NCI-H146 (cell line): ENCODE measurements around the gene ZNF544.
A peak's percentile ranks its signal among the peaks of the same experiment; 100 is the strongest.

Experiments used
- DNase-seq: peaks from one replicate; lab custom pipeline; 2025; lab: John Stamatoyannopoulos, UW

ZNF544 gene

GRCh38 chr19:58305065-58305931 lies 76.6 kb downstream of the ZNF544 start, which contains the start of gene ERVK3-1:
TSS of gene ERVK3-1 (plus strand) at chr19:58305377. CDS start at chr19:58312169, 6,792 bp downstream.
- peak; percentile 98 for DNase-seq

- no peak for DNase-seq
Measured at GRCh38 chr19:58305932-58306323, 77.2 kb downstream of the ZNF544 start.

GRCh38 chr19:58307736-58308135 lies 79.0 kb downstream of the ZNF544 start:
- DNase-seq, result no peak

GRCh38 chr19:58310685-58311084 lies 82.0 kb downstream of the ZNF544 start:
- peak; percentile 3 for DNase-seq

GRCh38 chr19:58311345-58311865 lies 82.7 kb downstream of the ZNF544 start:
- no peak for DNase-seq
